GM21786 (cell line): ENCODE data around the gene LRIT2.

ENCODE experiments used
- ATAC-seq: cut with Tn5 transposase; IDR thresholded peaks from one replicate; pipeline ENCODE4 v1.9.1; 2021; ENCODE audit not compliant: unreplicated experiment

LRIT2 gene

DNA sequence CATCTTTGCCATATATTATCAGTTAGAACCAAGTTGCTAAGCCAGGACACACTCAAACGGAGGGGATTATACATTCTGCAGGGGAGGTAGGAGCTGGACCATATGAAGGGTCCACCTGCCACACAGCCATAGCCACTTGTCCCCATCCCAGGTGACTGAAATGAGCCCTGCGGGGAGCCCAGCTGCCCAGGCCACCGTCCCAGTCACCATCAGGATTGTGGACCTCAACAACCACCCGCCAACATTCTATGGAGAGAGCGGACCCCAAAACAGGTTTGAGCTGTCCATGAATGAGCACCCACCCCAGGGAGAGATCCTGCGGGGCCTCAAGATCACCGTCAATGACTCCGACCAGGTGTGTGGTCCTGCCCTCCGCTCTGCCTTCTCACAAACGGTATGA, 17.3 kb downstream of the LRIT2 start:
- no peak for ATAC-seq

DNA sequence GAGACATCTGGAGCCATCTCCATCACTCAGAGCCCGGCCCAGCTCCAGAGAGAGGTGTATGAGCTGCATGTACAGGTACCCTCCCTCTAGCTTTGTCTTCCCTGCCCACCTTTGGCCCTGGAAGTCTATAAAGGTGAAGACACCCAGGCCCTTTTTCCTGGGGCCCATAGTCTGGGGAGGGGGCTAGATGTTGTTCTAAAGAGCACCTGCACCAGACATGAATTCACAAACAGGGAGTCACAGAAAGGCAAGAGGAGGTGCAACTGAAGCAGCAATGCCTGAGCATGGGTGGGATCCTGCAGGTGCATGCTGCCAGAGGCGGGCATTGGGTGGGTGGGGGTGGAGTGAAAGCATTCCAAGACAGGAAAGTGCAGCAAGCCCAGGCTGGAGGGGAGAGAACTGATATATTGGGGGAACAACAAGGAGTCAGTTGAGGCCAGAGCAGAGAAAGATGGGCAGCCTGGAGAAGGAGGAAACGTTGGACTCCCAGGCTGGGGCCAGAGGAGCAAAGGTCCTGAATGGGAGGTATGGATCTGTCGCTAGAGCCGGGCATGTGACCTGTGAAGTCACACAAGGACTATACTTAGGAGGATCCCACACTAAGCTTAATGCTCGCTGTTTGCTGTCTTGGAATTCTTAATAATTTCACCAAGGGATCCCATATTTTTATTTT, 19.4 kb downstream of the LRIT2 start:
- no peak for ATAC-seq

DNA sequence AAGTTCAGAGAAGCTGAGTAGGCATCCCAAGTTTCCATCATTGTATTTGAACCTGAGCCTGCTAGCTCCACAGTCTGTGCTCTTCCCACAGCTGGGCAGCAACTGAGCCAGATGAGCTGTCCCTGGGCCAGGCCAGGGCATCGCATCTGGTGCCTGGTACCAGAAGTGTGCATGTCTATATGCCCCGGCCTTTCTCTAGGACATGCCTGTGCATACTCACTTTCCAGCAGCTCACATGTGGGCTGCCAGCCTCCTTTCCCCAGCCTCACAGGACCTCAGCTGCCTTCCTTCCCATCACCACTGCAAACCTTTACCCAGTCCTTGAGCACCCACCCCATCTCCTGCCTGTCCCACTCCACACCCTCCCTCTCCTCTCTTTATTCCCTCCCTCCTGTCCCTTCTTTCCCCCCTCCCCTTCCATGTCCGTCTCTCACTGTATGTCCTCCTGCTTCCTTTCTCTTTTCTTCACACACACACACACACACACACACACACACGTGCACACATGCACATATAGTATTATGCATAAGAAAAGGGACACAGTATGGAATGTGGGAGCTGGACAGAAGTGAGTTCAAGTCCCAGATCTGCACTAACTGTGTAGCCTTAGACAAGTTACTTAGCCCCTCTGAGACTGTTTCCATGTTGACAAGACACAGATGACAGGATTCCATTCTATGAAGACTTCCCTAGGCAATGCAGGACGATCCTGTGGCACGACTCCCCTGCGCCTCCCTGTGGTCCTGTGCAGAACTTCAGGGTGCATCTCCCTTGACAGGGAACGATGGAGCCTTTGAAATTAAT, 20.1 kb downstream of the LRIT2 start:
- peak; percentile 67 for ATAC-seq

DNA sequence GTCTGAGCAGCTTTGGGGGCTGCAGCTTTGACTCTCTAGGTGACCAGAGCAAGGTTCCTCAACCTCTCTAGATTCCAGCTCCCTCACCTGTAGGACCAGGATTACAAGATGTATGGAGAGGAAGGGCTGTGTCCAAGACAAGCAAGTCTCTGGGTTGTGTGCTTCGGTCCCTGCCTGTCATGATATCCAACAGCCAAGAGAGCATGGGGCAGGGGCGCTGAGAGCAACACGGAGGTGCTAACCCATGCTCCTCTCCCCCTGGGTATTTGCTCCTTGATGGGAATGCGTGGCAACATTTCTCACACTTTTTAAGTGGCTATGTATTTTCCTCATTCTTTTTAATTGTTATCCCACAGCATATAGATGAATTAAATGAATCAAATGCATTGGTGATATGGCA, 20.7 kb downstream of the LRIT2 start:
- ATAC-seq = no peak

DNA sequence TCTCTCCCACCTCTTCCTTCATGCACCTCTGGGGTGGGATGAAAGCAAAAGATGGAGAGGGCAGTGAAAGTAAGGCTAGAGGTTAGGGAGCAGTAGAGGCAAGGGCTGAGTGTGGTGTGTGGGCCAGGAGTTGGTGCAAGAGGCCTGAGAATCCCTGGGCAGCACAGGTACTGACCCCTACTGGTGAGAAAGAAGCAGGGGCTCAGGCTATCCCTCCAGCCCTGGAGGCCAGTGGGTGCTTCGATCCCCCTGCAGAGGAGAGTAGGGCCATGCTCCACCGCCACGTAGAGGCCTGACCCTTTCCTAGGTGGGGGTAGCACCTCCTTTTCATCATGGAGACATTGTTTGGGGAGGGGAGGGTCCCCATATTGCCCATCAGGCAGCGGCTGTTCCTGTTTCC, 21.2 kb downstream of the LRIT2 start:
- peak; percentile 63 for ATAC-seq

DNA sequence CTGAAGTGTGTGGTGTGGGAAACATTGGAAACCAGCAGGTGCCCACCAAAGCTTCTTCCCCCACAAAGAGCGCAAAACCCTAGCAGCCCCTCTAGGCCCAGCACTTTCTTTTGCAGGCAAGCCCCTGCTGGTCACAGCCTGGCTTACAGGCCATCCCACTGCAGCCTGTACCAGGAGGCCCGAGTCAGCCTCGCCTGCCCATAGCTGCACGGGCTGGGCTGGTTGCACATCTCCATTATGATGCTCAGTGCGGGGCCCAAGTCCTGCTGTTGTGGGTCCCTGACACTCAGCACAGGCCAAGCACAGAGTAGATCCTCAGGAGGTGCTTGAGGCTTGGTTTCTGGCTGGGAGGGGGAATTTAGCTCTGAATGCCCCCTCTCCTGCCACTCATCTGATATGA, 23.0 kb downstream of the LRIT2 start:
- ATAC-seq = no peak

DNA sequence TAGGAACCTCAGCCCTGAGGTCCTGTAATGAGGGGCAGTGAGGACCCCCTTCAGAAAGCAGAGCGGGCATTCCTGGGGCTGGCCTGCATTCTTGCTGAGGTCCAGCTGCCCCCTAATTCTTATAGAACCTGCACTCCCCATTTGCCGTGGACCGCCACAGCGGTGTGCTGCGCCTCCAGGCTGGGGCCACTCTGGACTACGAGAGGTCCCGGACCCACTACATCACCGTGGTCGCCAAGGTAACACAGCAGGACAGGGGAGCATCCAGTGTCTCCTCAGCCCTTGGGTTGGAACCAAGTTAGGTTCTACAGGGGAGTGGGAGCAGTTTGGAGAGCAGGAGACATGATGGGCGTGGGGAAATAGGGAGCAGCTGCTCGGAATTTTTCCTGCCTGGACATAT, 23.7 kb downstream of the LRIT2 start:
- ATAC-seq = no peak

DNA sequence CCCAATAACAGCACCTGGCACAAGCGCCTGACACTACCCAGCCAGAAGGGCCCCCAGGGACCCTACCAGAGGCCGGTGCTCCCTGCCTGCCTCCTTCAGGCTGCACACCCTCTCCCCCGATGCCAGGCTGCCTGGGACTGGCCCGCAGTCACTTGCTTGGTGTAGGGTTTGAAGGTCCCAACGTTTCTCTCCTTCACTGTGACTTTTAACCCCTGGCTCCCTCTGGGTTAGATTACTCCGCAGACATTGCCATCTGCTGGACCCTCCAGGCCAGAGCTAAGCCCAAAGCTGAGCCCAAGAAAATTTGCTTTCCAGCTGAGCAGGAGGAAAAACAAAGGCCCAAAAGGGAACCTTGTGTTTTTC, 24.1 kb downstream of the LRIT2 start:
- ATAC-seq = no peak

DNA sequence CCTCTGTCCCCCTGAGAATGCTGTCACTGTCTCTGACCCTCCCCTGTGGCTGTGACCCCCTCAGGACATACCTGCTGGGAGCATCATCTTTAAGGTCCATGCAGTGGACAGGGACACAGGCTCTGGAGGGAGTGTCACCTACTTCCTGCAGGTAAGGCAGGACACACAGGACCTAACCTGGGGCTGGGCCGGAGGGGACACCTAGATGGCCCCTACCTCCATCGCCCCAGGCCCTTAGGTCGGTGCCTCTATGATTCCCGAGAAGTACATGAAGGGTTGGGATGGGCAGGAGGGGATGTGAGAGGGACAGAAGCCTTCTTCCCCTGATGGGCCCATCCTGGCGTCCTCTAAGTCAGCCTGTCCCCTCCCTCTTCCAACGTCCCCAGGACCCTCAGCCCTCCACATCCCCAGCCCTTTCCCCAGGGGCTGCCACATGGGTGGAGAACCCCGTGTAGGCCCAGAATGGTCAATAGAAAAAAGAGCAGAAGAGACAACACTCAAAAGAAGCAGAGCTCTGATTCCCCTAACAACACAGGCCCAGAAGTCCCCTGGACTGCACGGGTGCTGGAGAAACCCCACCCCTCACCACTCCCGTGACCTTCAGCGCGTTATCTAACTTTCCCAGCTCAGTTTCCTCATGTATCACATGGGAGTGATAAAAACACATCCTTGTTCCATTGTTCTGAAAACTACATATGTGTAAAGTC, 24.7 kb downstream of the LRIT2 start:
- ATAC-seq = no peak

DNA sequence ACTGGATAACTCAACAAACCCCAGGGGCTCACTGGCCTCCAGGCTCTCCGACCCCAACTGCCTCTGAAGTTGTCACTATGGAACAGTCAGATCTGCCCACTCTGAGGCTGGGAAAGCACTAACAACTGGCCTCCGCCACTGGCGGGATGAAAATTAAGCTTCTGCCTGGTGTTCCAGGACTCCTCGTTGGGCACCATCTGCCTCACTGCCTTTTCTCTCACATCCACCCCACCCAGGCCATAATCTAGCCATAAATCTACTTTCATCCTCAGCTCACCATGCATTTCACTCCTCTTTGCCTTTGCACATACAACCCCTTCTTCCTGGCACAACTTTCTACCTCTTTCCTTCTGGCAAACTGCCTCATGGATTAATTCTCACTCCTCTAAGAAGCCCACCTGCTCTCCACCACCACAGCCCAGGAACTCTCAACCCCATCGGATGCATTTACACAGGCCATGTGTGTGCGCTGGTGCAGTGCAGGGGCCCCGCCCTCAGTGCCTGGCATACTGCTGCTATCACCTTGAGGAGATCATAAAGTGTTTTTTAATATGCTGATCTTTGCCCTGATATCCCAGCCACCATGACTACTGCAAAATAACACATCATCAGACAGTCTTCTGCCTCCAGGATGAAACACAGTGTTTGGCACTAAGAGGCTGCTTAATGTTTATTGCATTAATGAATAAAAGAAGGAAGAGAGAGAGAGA, 27.0 kb downstream of the LRIT2 start:
- no peak for ATAC-seq

DNA sequence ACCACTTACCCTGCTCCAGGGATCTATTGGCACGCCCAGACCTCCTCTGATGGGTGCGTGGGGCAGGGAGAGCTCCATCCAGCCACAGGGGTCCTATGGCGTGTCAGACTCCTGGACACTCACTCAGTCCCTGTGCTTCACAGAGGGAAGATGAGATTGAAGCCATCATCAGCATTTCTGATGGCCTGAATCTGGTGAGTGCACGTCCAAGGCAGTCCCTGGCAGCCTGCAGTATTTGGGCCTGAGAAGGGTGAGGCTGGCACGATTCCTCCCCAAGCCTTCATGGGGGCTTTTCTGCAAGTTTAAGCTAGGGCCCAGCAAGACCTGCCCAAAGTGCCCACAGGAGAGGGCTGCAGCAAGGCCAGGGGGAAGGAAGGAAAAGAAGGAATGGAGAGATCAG, 27.7 kb downstream of the LRIT2 start:
- ATAC-seq = no peak

DNA sequence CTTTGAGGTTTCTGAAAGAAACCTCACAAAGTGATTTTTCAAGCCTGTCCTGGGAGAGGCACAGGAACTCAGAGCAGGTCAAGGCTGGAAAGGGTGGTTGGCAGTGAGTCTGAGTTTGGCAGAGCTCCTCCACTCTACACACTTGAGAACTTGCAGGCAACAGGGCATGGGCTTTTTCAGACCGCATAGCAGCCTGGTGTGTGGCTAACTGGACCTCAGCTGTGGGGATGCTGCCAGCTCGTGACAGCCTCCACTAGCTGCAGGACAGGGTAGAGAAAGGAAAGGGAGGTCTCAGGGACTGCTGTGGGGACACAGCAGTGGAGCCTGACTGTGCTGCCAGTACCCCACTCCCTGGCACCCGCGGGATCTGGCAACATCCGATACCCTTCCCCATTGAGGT, 28.4 kb downstream of the LRIT2 start:
- no peak for ATAC-seq

DNA sequence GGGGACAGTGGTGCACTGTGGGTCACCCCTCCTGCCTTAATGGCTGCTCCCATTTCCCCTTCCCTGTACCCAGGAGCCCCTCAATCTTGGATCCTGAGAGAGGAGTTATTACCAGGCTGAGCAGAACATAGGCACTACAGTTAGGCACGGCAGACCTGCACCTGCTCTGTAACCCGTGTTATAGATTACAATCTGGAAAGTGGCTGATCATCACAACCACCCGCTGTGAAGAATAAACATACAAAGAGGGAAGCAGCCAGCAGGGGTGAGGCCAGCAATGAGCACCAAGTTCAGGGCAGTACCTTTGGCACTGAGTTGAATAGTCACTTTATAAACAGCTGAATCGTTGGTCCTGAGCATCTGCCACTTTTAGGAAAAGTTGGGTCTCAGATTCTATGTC, 29.3 kb downstream of the LRIT2 start:
- no peak for ATAC-seq

DNA sequence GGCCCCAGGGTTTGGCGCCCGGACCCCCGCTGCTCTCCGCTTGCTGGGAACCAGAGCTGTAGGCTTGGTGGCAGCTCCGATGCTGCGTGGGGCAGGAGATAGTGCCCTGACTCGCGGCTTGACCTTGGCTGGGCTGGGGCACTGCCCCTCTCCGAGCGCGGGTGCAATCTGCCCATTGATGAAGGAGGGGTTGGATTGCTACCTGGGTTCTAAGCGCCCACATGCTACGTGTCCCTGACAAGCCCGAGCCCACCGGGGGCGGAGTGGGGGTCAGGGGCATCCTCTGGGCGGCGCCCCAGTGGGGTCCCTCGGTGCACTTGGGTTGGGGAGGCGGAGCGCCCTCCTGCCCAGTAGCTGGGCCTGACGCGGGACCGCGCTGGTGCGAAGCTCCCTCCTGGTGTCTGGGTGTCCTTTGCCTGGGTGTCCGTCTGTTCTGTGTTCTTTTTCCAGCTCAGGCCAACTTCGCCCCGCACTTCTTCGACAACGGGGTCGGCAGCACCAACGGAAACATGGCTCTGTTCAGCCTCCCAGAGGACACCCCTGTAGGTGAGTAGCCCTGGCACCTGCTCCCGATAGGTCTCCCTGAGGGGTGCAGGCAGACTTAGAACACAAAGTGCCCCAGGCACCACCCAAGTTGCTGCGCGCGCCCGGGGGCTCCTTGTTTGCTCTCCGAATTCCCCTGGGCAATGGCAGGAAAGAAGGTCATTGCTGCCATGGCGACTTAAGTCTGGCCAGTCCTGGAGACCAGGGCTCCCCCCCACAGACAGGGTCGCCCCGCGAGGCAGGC, 30.1 kb downstream of the LRIT2 start:
- no peak for ATAC-seq

DNA sequence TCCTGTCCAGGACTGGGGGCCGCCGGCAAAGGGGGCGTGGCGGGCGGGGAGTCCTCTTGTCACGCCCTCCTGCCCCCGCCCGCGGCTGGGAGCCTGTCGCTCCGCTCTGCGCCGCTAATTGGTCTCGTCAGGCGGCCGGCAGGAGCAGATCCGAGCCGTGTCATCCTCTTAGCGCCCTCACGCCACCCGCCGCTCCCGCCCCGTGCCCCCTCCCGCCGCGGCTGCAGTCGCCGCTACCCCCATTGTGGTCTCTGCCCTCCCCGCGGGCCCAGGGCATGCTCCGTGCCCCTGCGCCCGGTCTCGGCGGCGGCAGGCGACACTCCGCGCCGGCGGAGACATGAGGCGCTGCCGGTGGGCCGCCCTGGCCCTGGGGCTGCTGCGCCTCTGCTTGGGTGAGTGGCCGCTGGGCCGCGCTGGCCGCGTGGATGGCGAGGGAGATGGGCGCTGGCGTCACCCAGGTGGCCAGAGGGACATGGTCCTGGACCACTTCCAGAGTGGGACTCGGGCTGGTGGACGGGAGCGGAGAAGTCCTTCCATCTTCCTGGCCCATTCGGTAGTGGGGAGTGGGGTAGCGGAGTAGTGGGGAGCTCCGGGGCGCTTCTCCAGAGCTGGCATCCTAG, 30.8 kb downstream of the LRIT2 start, which contains the start of gene CDHR1:
Gene CDHR1 (plus strand): TSS at position 114 of the 620 bp plus-strand sequence. CDS start 224 bp downstream, at position 338.
- peak; percentile 75 for ATAC-seq

DNA sequence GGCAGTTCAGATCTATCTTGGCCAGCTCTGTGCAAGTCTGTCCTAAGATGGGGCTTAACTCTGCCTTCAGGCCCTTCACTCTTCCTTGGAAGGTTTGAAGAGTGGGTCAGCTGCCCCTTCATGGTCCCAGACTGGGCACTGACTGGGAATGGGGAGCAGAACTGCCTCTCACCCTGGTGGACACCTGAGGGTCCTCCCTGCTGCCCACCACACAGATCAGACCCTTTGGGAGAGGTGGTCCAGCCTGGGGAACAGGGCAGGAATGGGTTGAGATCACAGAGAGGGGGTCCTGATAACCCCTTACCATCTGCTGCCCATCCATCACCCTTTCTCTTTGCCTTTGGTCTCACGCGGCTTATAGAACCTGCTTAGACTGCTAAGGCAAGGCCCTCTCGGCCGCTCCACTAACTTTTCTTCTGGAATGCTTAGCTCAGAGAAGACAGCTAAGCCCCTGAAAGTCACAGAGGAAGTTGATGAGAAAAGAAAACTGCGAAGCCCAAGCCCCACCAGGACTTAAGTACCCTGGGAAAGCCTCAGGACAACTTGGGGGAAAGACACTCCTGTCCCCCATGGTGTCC, 31.4 kb downstream of the LRIT2 start:
- no peak for ATAC-seq

DNA sequence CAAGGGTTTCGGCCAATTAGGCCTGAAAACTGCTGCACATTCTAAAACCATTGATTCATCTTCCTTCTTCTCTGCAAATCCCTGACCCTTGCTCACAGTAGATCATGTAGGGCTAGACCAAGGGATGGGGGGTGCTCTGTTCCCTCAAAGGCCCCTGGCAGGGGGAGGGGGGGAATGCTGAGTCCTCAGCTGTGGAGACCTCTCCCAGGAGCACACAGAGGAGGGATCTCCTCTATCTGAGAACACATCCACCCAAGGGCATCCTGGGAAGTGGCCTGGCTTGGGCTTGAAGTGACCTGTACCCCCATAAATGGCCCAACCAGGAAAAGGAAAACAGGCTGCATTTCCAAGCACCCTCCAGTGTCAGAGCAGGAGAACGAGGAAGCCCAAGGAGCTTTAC, 32.0 kb downstream of the LRIT2 start:
- ATAC-seq = no peak

DNA sequence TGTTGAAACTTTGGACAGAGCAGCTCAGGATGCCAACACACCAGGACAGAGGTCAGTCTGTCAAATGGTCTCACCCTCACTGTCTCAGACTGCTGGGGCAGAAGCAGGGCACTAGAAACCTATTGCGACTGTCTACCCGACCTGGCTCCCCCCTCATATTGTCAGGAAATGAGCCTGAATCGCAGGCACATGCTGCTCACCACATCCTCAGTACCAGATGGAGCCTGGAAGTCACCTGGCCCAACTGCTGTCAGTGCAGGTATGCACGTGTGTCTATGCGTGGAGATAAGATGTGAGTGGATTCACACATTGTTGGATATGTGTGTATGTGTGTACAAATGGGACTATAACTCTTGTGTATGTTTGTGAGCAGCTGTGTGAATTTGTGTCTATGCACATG, 34.2 kb downstream of the LRIT2 start:
- ATAC-seq = no peak

DNA sequence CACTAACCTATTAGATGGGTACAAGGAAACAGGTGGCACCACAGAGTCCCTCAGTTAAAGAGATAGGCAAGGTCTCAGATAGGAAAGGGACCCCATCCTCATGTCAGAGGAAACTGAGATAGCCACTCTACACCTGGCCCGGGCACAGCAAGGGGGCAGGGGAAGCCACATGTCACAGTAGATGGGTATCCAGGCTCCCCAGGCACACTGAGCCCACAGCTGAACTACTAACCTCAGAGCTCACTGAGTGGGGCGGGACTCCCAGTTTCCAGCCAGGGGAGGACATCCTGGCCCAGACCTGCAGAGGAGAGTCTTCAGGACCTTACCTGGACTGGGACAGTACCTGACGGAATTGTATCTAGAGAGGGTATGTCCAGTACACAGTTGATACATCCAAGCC, 34.7 kb downstream of the LRIT2 start:
- no peak for ATAC-seq

DNA sequence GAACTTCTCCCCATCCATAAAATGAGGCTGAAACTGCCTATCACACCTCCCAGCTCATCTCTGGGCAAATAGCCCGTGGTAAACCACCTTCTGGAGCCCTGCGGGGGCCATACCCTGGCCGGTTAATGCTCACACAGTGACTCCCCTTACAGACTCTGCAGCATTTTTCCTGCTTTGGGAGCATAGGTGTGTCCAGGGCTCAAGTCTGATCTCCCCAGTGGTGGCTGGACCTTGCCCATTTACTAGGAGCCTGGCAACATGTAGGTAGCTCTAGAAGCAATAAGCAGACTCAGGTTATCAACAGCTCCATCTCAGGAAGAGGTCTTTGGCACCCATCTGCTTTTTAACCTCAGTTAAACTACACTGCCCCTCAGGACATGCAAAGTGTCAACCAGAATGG, 36.5 kb downstream of the LRIT2 start:
- no peak for ATAC-seq
